Anterior cingulate cortex (tissue), 58 donors: ENCODE data around the gene RPLP2.
A peak's percentile ranks its signal among the peaks of the same experiment; 100 is the strongest.

Source experiments
- DNase-seq, 58 donors: peaks; one replicate each; lab custom pipeline; 2025; lab: John Stamatoyannopoulos, UW

Gene RPLP2

GRCh38 chr11:801097-801780 is 8.5 kb upstream of the RPLP2 start:
- DNase-seq, result no peak

GRCh38 chr11:802018-802617 is 7.6 kb upstream of the RPLP2 start:
- DNase-seq, result no peak

GRCh38 chr11:802693-803466 is 6.9 kb upstream of the RPLP2 start:
- DNase-seq, result no peak

- no peak for DNase-seq
Measured at GRCh38 chr11:803467-803742, 6.4 kb upstream of the RPLP2 start.

GRCh38 chr11:803770-804598 is 5.8 kb upstream of the RPLP2 start:
- no peak for DNase-seq

- no peak for DNase-seq
Measured at GRCh38 chr11:804599-804964, 5.2 kb upstream of the RPLP2 start.

- DNase-seq, result peak in 4 of 58 donors; percentile 78 to 82 (median 82)
Measured at GRCh38 chr11:808427-809286, 1.1 kb upstream of the RPLP2 start.

- no peak for DNase-seq
Measured at GRCh38 chr11:810040-810567, 337 bp downstream of the RPLP2 start.

- no peak for DNase-seq
Measured at GRCh38 chr11:811446-812245, 1.9 kb downstream of the RPLP2 start.

- DNase-seq, result no peak
Measured at GRCh38 chr11:812390-812789, 2.6 kb downstream of the RPLP2 start.

GRCh38 chr11:813072-813455 is 3.3 kb downstream of the RPLP2 start:
- no peak for DNase-seq

GRCh38 chr11:813456-814096 is 3.8 kb downstream of the RPLP2 start:
- DNase-seq, result no peak

- DNase-seq, result no peak
Measured at GRCh38 chr11:815675-816432, 6.1 kb downstream of the RPLP2 start.

- DNase-seq, result no peak
Measured at GRCh38 chr11:816433-816779, 6.6 kb downstream of the RPLP2 start.

- no peak for DNase-seq
Measured at GRCh38 chr11:818396-819128, 8.8 kb downstream of the RPLP2 start, which contains the start of gene PNPLA2. Gene PNPLA2 (plus strand): TSS chr11:818914. CDS start chr11:819719, 805 bp downstream.

GRCh38 chr11:819129-819931 is 9.6 kb downstream of the RPLP2 start:
- peak; percentile 43 to 94 (median 84) for DNase-seq
